HepG2 (cell line): Measurements from ENCODE around the gene BAZ1B. TPM values are rescaled to one million over a fixed set of nuclear protein-coding genes. Genes with fewer than 3 reads are reported as not detected.

Source experiments
- CBX1 ChIP-seq: IDR thresholded peaks from one replicate; pipeline ENCODE4 v1.6.1; 2016; ENCODE audit warnings: antibody characterized with exemption, low read depth
- FIP1L1 ChIP-seq: fragments of 200-400 bp; formaldehyde crosslinking; IDR thresholded peaks from 2 replicates; pipeline ENCODE4 v1.6.1; 2018; ENCODE audit warnings: low read depth, mild to moderate bottlenecking, low read length, moderate library complexity, borderline replicate concordance; ENCODE audit not compliant: insufficient read depth
- HNF4A ChIP-seq: sonication (generic); formaldehyde crosslinking; IDR thresholded peaks from 2 replicates; pipeline ENCODE4 v1.4.0; 2020; ENCODE audit warnings: missing genetic modification reagents
- KLF9 ChIP-seq: IDR thresholded peaks from 2 replicates; pipeline ENCODE4 v1.6.1; 2016; ENCODE audit warnings: low read depth
- KMT2B ChIP-seq: IDR thresholded peaks from 2 replicates; pipeline ENCODE4 v1.6.1; 2016; ENCODE audit warnings: missing genetic modification reagents, missing compliant biosample characterization
- NCOA1 ChIP-seq: sonication (generic); formaldehyde crosslinking; IDR thresholded peaks from 2 replicates; pipeline ENCODE4 v1.9.0; 2021; ENCODE audit warnings: missing genetic modification reagents
- PHF5A ChIP-seq: IDR thresholded peaks from one replicate; pipeline ENCODE4 v1.6.1; 2018; ENCODE audit warnings: low read depth, missing genetic modification reagents; ENCODE audit not compliant: unreplicated experiment
- SMC3 ChIP-seq: IDR thresholded peaks from 2 replicates; pipeline ENCODE4 v1.6.1; 2011; ENCODE audit warnings: low read length, improper control_type of control experiment
- SPEN ChIP-seq: sonication (generic); formaldehyde crosslinking; IDR thresholded peaks from 2 replicates; pipeline ENCODE4 v1.5.1; 2020; ENCODE audit warnings: low read depth, mild to moderate bottlenecking, missing genetic modification reagents
- SRSF9 ChIP-seq: fragments of 200-400 bp; formaldehyde crosslinking; IDR thresholded peaks from 2 replicates; pipeline ENCODE4 v1.6.1; 2018; ENCODE audit warnings: borderline replicate concordance, mild to moderate bottlenecking, low read depth, low read length; ENCODE audit not compliant: insufficient read depth, poor library complexity, severe bottlenecking
- YEATS4 ChIP-seq: sonication (generic); formaldehyde crosslinking; IDR thresholded peaks from 2 replicates; pipeline ENCODE4 v1.4.0; 2020; ENCODE audit warnings: missing genetic modification reagents, borderline replicate concordance
- ZBED4 ChIP-seq: sonication (generic); formaldehyde crosslinking; IDR thresholded peaks from 2 replicates; pipeline ENCODE4 v1.4.0; 2020; ENCODE audit warnings: missing genetic modification reagents, borderline replicate concordance
- ZBTB25 ChIP-seq: IDR thresholded peaks from 2 replicates; pipeline ENCODE4 v1.6.1; 2018; ENCODE audit warnings: missing genetic modification reagents
- ZBTB7B ChIP-seq: sonication (generic); formaldehyde crosslinking; IDR thresholded peaks from 2 replicates; pipeline ENCODE4 v1.4.0; 2020; ENCODE audit warnings: missing genetic modification reagents
- ZNF281 ChIP-seq: sonication (generic); formaldehyde crosslinking; IDR thresholded peaks from 2 replicates; pipeline ENCODE4 v1.4.0; 2020; ENCODE audit warnings: missing genetic modification reagents, borderline replicate concordance
- ZNF326 ChIP-seq: sonication (generic); formaldehyde crosslinking; IDR thresholded peaks from 2 replicates; pipeline ENCODE4 v1.4.0; 2020; ENCODE audit warnings: missing genetic modification reagents, borderline replicate concordance
- ZNF362 ChIP-seq: sonication (generic); formaldehyde crosslinking; IDR thresholded peaks from 2 replicates; pipeline ENCODE4 v1.4.0; 2020; ENCODE audit warnings: missing genetic modification reagents, mild to moderate bottlenecking, borderline replicate concordance
- ZNF549 ChIP-seq: sonication (generic); formaldehyde crosslinking; IDR thresholded peaks from 2 replicates; pipeline ENCODE4 v1.5.0; 2020; ENCODE audit warnings: missing genetic modification reagents
- ZNF652 ChIP-seq: IDR thresholded peaks from 2 replicates; pipeline ENCODE4 v1.6.1; 2016; ENCODE audit warnings: low read depth, borderline replicate concordance
- ZSCAN21 ChIP-seq: sonication (generic); formaldehyde crosslinking; IDR thresholded peaks from 2 replicates; pipeline ENCODE4 v1.8.0; 2022; ENCODE audit warnings: mild to moderate bottlenecking, missing genetic modification reagents, moderate library complexity, borderline replicate concordance
- polyA plus RNA-seq, 8 experiments: library from polyadenylated mRNA; depleted of rRNA in 3 of 8; stranded (reverse) in 7 of 8; unstranded in 1 of 8; fragments of >200 nt; fragmentation: Illumina TruSeq in 4 of 8; extraction: Trizol in 4 of 8; gene quantifications; 2 replicates each; pipeline versions ENCODE4 v1.2.1 to v1.2.3, GENCODE V29; 2011 to 2016; ENCODE audit warnings: low read depth in 4 of 8, missing spikeins in 1 of 8, mixed read lengths in 1 of 8; ENCODE audit not compliant: insufficient read depth in 1 of 8
- total RNA-seq, 5 experiments: library from RNA; depleted of rRNA; stranded (reverse); fragments of >200 nt; fragmentation: Illumina TruSeq; extraction: Trizol; gene quantifications; 2 replicates each; pipeline ENCODE4 v1.2.3, GENCODE V29; 2016; ENCODE audit warnings: low read depth in 1 of 5

BAZ1B gene
- total and polyA plus RNA-seq, 2 of the 13 experiments (the other 11 are each of a cell fraction or from before 2014, with no cell fraction given) = 18.6 to 69.4 TPM

- TF ChIP-seq ZNF281 (CRISPR knock-in tag) = 0 out of 2 replicates have a peak, but pooled peaks have one; percentile 6
- no peak for TF ChIP-seq ZNF652 (CRISPR knock-in tag)
- no peak for TF ChIP-seq KMT2B (CRISPR knock-in tag)
- no peak for TF ChIP-seq ZBTB25
- no peak for TF ChIP-seq FIP1L1
- no peak for TF ChIP-seq NCOA1
- no peak for TF ChIP-seq SMC3
- TF ChIP-seq HNF4A = no peak
- peak; percentile 12; the same call in 1 of the 2 replicates for TF ChIP-seq SPEN
- no peak for TF ChIP-seq ZBTB7B (CRISPR knock-in tag)
- no peak for TF ChIP-seq SRSF9
- TF ChIP-seq ZNF326 (CRISPR knock-in tag) = no peak
- no peak for TF ChIP-seq KLF9 (CRISPR knock-in tag)
- TF ChIP-seq ZNF549 (CRISPR knock-in tag) = no peak
- no peak for TF ChIP-seq PHF5A (CRISPR knock-in tag)
- no peak for TF ChIP-seq ZNF362
- peak; percentile 33; the same call in 1 of the 2 replicates for TF ChIP-seq YEATS4 (CRISPR knock-in tag)
- TF ChIP-seq ZSCAN21 = peak; percentile 12; the same call in 1 of the 2 replicates
- no peak for TF ChIP-seq ZBED4 (CRISPR knock-in tag)
- TF ChIP-seq CBX1 = no peak
Observed at GRCh38 chr7:73423519-73424488, 98.3 kb downstream of the BAZ1B start (continued).
